Activated CD4-positive, CD25-positive, alpha-beta regulatory T cell treated with anti-CD3 and anti-CD28 coated beads, Interleukin-2, amount 50 U/mL, for 24 hours (primary cell): ENCODE results near the gene PCAT7.

ENCODE experiments used
- ATAC-seq, 2 donors: fragments of 150-1000 bp; cut with Tn5 transposase; one replicate each; pipeline ENCODE4 v1.10.0; 2021; ENCODE audit warnings: mild to moderate bottlenecking in 1 of 2, moderate library complexity in 1 of 2

PCAT7 gene

DNA sequence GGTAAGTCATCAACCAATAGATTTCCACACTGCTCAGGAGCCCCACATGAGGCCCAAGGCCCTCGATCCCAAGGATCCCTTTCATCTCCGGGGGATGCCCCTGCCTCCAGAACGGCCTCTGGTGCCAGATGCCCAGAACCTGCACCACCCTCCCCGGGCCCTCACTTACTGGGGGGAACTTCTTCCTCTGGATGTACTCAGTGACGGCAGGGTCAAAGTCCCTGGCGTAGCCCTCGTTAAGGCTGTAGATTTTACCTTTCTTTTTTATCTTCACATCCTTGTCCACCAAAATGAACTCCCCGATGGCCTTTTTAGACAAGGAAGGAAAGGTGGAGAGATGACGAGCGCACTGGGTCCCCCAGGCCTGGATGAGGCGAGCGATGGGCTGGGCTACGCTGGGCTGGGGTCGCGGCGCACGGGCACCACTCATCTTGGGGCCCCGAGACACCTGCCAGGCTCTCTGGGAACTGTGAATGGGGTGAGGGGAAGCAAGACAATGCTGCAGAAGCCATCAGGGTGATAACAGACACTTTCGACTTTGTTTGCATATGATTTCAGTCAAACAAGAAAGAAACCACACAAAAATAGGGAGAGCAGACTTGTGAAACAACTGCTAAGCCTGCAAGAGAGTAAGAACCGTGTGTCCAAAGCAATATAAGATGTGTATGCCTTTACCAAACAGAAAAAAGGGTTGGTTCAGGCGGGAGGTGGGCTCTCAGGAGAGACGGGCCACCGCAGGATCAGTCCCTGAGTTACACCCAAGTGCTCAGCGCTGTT, 52.0 kb downstream of the PCAT7 start:
- no peak for ATAC-seq

DNA sequence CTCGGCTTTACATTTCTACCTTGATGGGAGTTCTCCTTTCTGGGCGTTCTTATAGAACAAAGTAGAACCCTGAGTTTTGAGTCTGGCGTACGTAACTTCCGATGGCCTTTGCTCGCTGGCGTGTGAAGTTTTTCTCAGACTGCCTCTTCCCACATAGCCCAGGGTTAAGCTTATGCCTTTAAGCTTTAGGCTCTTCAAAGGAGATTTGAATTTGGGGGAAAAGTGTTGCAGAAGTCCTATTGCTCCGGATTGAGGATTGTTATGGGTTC, 52.5 kb downstream of the PCAT7 start:
- no peak for ATAC-seq

DNA sequence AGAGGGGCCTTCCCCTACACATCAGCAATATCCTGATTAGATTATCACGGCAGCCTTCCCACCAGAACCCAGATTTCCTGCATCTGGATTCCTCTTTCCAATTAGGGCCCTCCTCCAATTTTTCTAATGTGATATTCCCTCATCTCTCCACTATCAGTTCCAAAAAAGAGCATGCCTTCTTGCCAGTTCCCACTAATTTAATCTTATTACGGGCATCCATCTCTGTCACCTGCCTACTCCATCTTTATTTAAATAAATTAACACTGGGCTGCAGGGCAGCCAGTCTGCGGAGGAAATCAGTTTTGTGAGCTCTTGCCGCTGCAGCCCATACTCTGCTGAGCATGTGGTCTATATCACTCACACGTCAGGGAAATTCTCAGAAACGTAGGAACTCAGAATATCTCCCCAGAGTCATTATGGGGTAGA, 55.3 kb downstream of the PCAT7 start:
- no peak for ATAC-seq

DNA sequence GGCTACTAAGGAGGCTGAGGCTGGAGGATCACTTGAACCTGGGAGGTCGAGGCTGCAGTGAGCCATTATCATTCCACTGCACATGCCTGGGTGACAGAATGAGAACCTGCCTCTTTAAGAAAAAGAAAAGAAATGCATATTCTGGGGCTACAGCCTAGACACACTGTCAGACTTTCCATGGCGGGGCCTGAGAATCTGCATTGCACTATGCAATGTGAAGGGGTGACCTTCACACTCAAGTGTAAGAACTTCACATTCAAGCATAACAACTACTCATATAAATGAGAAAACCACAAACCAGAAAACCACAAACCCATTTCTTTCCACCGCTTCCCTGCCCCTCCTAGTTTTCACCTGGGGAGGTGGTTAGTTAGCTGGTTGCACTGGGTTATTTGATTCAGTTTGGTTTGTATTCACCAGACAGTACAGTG, 56.8 kb downstream of the PCAT7 start:
- ATAC-seq, result peak; percentile 69 to 87

DNA sequence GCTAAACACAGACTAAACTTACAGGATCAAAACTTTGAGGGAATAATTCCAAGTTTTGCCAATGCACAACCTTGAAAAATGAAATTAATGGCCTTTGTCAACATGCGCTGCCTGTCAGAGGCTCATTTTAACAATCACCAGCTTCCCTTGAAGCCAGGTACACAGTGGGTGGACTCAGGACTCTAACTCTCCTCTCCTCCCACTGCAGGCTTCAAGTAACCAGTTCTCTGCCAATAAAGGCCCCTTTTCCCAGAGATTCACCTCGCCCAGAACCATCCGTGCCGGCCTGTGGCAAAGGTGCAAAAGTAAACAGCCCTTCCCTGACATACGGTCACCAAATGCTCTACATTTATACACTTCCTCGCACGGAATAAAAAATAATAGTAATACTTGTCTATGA, 57.2 kb downstream of the PCAT7 start:
- peak in 1 of 2 donors; percentile 21 for ATAC-seq

DNA sequence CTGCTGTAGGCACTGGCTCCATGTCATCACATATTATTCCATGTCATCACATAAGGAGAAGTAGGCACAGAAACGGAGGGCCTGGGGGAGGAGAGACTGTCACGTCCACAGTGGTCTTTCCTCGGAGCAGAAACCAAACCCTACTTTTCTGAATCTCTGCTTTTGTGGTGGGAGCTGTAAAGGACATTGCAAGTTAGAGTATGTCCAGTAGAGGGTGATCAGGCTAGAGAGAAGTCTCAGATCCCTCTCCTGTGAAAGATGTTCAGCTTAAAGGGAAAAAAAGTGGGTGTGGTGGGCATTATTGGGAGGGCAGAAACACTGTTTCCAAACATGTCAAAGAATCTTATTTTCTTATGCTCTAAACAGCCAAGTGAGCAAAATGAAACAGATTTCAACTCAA, 58.1 kb downstream of the PCAT7 start:
- no peak for ATAC-seq

DNA sequence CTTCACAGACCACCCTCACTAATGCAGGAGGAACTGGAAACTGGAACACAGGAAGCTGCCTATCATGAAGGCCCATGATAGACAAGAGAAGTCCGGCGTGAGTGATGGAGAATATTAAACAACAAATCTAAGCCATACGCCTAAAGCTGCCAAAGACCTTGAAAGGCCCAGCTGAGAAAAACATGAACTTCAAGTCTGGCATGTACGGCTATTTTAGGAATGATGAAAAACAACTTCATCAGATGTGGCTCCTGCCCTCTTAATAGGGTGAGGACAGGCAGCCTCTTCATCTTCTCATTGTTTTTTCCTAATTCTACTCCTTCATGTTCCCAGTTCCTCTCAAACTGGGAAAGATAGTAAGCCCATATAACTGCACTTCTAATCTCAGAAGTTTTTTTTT, 64.1 kb downstream of the PCAT7 start:
- ATAC-seq, result no peak
